ENCODE data around the gene STATH. TPM values are rescaled to one million over a fixed set of nuclear protein-coding genes. Genes with fewer than 3 reads are reported as not detected.
"Not testable (repeated sequence)": the region's sequence is repeated elsewhere in the genome, so short reads cannot be mapped to it uniquely, and the experiment has no call there.

STATH gene
- total RNA-seq, 1 experiment from 2014 or later = not detected

- H3K9me3 Mint-ChIP-seq = peaks cover 33% of the 10 kb centered on the region
- CTCF ChIA-PET = no interaction called here
- H3K4me1 Mint-ChIP-seq = no peaks in the 10 kb centered on the region
- peaks cover 15% of the 10 kb centered on the region for H3K36me3 Mint-ChIP-seq
- no peak overlapping the region for H3K27ac Mint-ChIP-seq
- H3K27me3 Mint-ChIP-seq (ENCODE audit: low read depth) = no peaks in the 10 kb centered on the region
- DNase-seq (ENCODE audit: low spot score) (no peak), ATAC-seq (no peak)
- H3K4me3 Mint-ChIP-seq = no peak overlapping the region
- POLR2A ChIA-PET = no interaction called here
- no peak for TF ChIP-seq MAX (CRISPR knock-in tag; IDR thresholded peaks at IDR 0.05)
- TF ChIP-seq FOXK1 (CRISPR knock-in tag; IDR thresholded peaks at IDR 0.05) = no peak
- no peak for TF ChIP-seq E2F5 (CRISPR knock-in tag; IDR thresholded peaks at IDR 0.05)
- no peak for TF ChIP-seq NFATC4 (CRISPR knock-in tag; IDR thresholded peaks at IDR 0.05)
Measured at GRCh38 chr4:70041652-70042286, 46.0 kb downstream of the STATH start.

- CTCF ChIA-PET; H3K36me3 Mint-ChIP-seq; DNase-seq (ENCODE audit: low spot score); H3K27ac Mint-ChIP-seq; ATAC-seq; POLR2A ChIA-PET; H3K4me3 Mint-ChIP-seq; H3K27me3 Mint-ChIP-seq (ENCODE audit: low read depth); H3K4me1 Mint-ChIP-seq; H3K9me3 Mint-ChIP-seq: not testable (repeated sequence)
Measured at GRCh38 chr4:70050138-70050537, 54.4 kb downstream of the STATH start, which contains the start of gene HTN1. Gene HTN1, plus strand, starts transcription at chr4:70050438. Its CDS starts 2,639 bp downstream, at chr4:70053077.

Other genes starting within 250 kb of the STATH start
- gene SULT1B1, start 235.3 kb upstream of the STATH start, total RNA-seq (2021) = 0.02 to 0.14 TPM (median 0.04 TPM) in 3 replicates
- not detected in 3 replicates for gene SULT1E1, start 135.8 kb upstream of the STATH start, total RNA-seq (2021)
- gene CSN1S1, start 64.9 kb upstream of the STATH start, total RNA-seq (2021) = not detected in 3 replicates
- not detected in 3 replicates for gene CSN2, start 30.2 kb upstream of the STATH start, total RNA-seq (2021)
- gene HTN3, start 32.5 kb downstream of the STATH start, total RNA-seq (2021) = not detected in 3 replicates
- not detected in 3 replicates for gene HTN1, start 54.5 kb downstream of the STATH start, total RNA-seq (2021)
- gene PRR27, start 158.3 kb downstream of the STATH start, total RNA-seq (2021) = not detected in 3 replicates
- not detected in 3 replicates for gene ODAM, start 199.8 kb downstream of the STATH start, total RNA-seq (2021)
- not detected in 3 replicates for gene FDCSP, start 230.2 kb downstream of the STATH start, total RNA-seq (2021)
- gene CSN3, start 246.6 kb downstream of the STATH start, total RNA-seq (2021) = not detected in 3 replicates

All from WTC11 (cell line).